Spleen (tissue), 11 donors: ENCODE data around the gene SERPINB2. TPM values are rescaled to one million over a fixed set of nuclear protein-coding genes. Genes with fewer than 3 reads are reported as not detected.

Experiments
- DNase-seq: peaks from one replicate; pipeline ENCODE4 v3.0.0-alpha.2; 2020
- H3K27ac ChIP-seq, 8 donors: fragments of 200-600 bp; sonication (generic) in 7 of 8; 1 replicate in 4 of 8; 2 replicates in 4 of 8; pipeline versions ENCODE4 v1.5.0 to v1.8.0; 2016 to 2021; ENCODE audit warnings: inconsistent platforms in 4 of 8, mild to moderate bottlenecking in 4 of 8, moderate library complexity in 1 of 8
- H3K27me3 ChIP-seq, 7 donors: fragments of 200-600 bp; sonication (generic) in 6 of 7; replicated peaks in 1 of 7; 1 replicate in 4 of 7; 2 replicates in 3 of 7; pipeline versions ENCODE4 v1.5.0 to v1.8.0; 2016 to 2021; ENCODE audit warnings: inconsistent platforms in 3 of 7, mild to moderate bottlenecking in 1 of 7
- H3K36me3 ChIP-seq, 6 donors: fragments of 200-600 bp; sonication (generic) in 5 of 6; 1 replicate in 4 of 6; 2 replicates in 2 of 6; pipeline versions ENCODE4 v1.5.0 to v1.8.0; 2016 to 2021; ENCODE audit warnings: inconsistent platforms in 2 of 6
- H3K4me1 ChIP-seq, 6 donors: fragments of 200-600 bp; sonication (generic) in 5 of 6; 1 replicate in 3 of 6; 2 replicates in 3 of 6; pipeline versions ENCODE4 v1.5.0 to v1.8.0; 2016 to 2021; ENCODE audit warnings: inconsistent platforms in 3 of 6
- H3K4me3 ChIP-seq, 8 donors: fragments of 200-600 bp; sonication (generic) in 7 of 8; 1 replicate in 4 of 8; 2 replicates in 4 of 8; pipeline versions ENCODE4 v1.5.0 to v1.8.0; 2016 to 2021; ENCODE audit warnings: inconsistent platforms in 4 of 8, mild to moderate bottlenecking in 4 of 8, moderate library complexity in 2 of 8
- H3K9me3 ChIP-seq, 8 donors: fragments of 200-600 bp; sonication (generic) in 7 of 8; 1 replicate in 4 of 8; 2 replicates in 4 of 8; pipeline versions ENCODE4 v1.5.0 to v1.8.0; 2016 to 2021; ENCODE audit warnings: inconsistent platforms in 4 of 8
- CTCF ChIP-seq, 11 experiments: fragments of 200-600 bp in 7 of 11; fragments of 450-650 bp in 4 of 11; sonication (generic) in 4 of 11; IDR thresholded peaks in 8 of 11; conservative IDR thresholded peaks in 3 of 11; 1 replicate in 7 of 11; 2 replicates in 4 of 11; pipeline versions ENCODE4 v1.4.0 to v1.8.0; 2016 to 2021; ENCODE audit warnings: antibody characterized with exemption in 11 of 11, inconsistent platforms in 4 of 11, mild to moderate bottlenecking in 1 of 11
- POLR2A ChIP-seq, 3 donors: fragments of 450-650 bp; IDR thresholded peaks; one replicate each; pipeline ENCODE4 v1.5.1; 2017; ENCODE audit warnings: antibody characterized with exemption in 3 of 3, mild to moderate bottlenecking in 1 of 3
- POLR2AphosphoS5 ChIP-seq, 3 donors: sonication (generic); formaldehyde crosslinking; IDR thresholded peaks; one replicate each; pipeline ENCODE4 v1.5.1; 2017; ENCODE audit warnings: antibody characterized with exemption in 3 of 3
- WGBS, 5 donors: extraction: QIAGEN DNeasy Blood & Tissue Kit in 3 of 5; methylation state at CpG; one replicate each; pipeline versions ENCODE4 v1.1.5 to v1.1.7; 2013 to 2018; 5-methylcytosine and 5-hydroxymethylcytosine counted together
- intact Hi-C: fragments of 100-400 bp; cut with DNase I; formaldehyde crosslinking; loops from one replicate; pipeline ENCODE4 v1.15.0; 2023; ENCODE audit warnings: low total_unique reads
- polyA plus RNA-seq, 3 donors: library from polyadenylated mRNA; stranded (reverse); fragments of 200-250 nt; gene quantifications; one replicate each; pipeline ENCODE4 v1.2.1, GENCODE V29; 2013
- total RNA-seq, 7 donors: library from RNA; depleted of rRNA in 3 of 7; stranded (reverse); fragments of >200 nt in 3 of 7; fragmentation: NEBNext Ultra II Directional in 4 of 7; extraction: Animal tissue kit (Norgen Biotek cat#: 25700) in 4 of 7; gene quantifications; one replicate each; pipeline versions ENCODE4 v1.1.0 to v1.2.1, GENCODE V29; 2016 to 2021
- donor health status: healthy with polysubstance abuse.
- donor health status: DM: no; HTN: no; CAD: no; lungs with moderate emphysema.
- donor health status: DM: no; HTN: no; CAD: no.
- donor health status: Bipolar disorder and iron deficiency.
- donor health status: healthy.
- donor health status: DM: no; HTN: no; CAD: no.
- donor health status: DM: yes; HTN: yes; CAD: no.

Gene SERPINB2
- total and polyA plus RNA-seq, 10 donors: 0.10 to 2.3 (median 0.49) TPM; not detected in 4

GRCh38 chr18:63860531-63860930 is 27.0 kb upstream of the SERPINB2 start:
- peaks cover 0 to under 1% (median 0%) of the 10 kb centered on the region in 8 donors for H3K9me3 ChIP-seq
- H3K4me3 ChIP-seq: no peak overlapping the region
- no peak overlapping the region for H3K27ac ChIP-seq
- intact Hi-C loops: no loop called here
- peaks cover 0 to 5% (median 0%) of the 10 kb centered on the region in 7 donors for H3K27me3 ChIP-seq
- H3K4me1 ChIP-seq: no peaks in the 10 kb centered on the region
- H3K36me3 ChIP-seq: no peaks in the 10 kb centered on the region
- TF ChIP-seq CTCF (IDR thresholded peaks at IDR 0.05 in 8 of 11, conservative IDR thresholded peaks at IDR 0.05 in 3 of 11) (no peak), POLR2A (IDR thresholded peaks at IDR 0.05) (no peak), POLR2AphosphoS5 (IDR thresholded peaks at IDR 0.05) (no peak)
- no peak for DNase-seq
- 71 to 96% (median 94%) methylated on average over 2 of the region's 2 CpGs for WGBS, 5 donors

GRCh38 chr18:63867368-63868125 is 20.0 kb upstream of the SERPINB2 start:
- no peaks in the 10 kb centered on the region for H3K27me3 ChIP-seq
- no peak overlapping the region for H3K4me3 ChIP-seq
- H3K9me3 ChIP-seq: no peaks in the 10 kb centered on the region
- TF ChIP-seq CTCF (IDR thresholded peaks at IDR 0.05 in 8 of 11, conservative IDR thresholded peaks at IDR 0.05 in 3 of 11) (no peak), POLR2AphosphoS5 (IDR thresholded peaks at IDR 0.05) (no peak), POLR2A (IDR thresholded peaks at IDR 0.05) (no peak)
- no peaks in the 10 kb centered on the region for H3K4me1 ChIP-seq
- no peaks in the 10 kb centered on the region for H3K36me3 ChIP-seq
- intact Hi-C loops: no loop called here
- H3K27ac ChIP-seq: no peak overlapping the region
- WGBS, 5 donors: 71 to 85% (median 81%) methylated on average over 3 of the region's 3 CpGs
- DNase-seq: no peak

- no peaks in the 10 kb centered on the region for H3K36me3 ChIP-seq
- peak overlapping the region in 1 of 8 donors; percentile 8 for H3K4me3 ChIP-seq
- no peak for DNase-seq
- no peak overlapping the region for H3K27ac ChIP-seq
- TF ChIP-seq CTCF (IDR thresholded peaks at IDR 0.05 in 8 of 11, conservative IDR thresholded peaks at IDR 0.05 in 3 of 11): no peak
- no peak for TF ChIP-seq POLR2A (IDR thresholded peaks at IDR 0.05)
- TF ChIP-seq POLR2AphosphoS5 (IDR thresholded peaks at IDR 0.05): no peak
- intact Hi-C loops: no loop called here
- no peaks in the 10 kb centered on the region for H3K4me1 ChIP-seq
- WGBS, 5 donors: 80 to 91% (median 83%) methylated on average over 9 of the region's 9 CpGs
- no peaks in the 10 kb centered on the region for H3K27me3 ChIP-seq
- H3K9me3 ChIP-seq: no peaks in the 10 kb centered on the region
These were observed 19.0 kb upstream of the SERPINB2 start for GRCh38 chr18:63868546-63868945.

DNA sequence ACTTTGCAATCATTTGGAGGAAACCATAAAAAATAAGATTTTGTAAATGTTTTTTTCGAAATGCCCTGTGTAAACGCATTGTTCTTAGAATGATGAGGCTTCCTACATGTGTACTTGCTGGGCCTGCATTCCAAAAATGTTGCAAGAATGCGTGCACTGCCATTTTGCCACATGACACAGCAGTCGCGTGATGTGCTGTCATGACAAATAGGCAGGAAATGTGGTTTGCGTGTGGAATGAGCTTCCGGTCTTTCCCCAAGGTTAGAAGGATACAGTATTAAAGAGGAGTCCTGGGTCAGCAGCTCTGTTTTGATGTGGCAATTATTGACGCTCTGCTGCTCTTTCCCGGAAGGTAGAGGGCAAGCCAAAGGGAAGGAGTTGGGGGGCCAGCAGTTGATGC is 18.1 kb upstream of the SERPINB2 start:
- H3K27me3 ChIP-seq: no peaks in the 10 kb centered on the region
- TF ChIP-seq POLR2AphosphoS5 (IDR thresholded peaks at IDR 0.05) (peak in 1 of 3 donors; percentile 33), POLR2A (IDR thresholded peaks at IDR 0.05) (no peak)
- intact Hi-C loops: no loop called here
- no peak overlapping the region for H3K4me3 ChIP-seq
- 33 to 68% (median 51%) methylated on average over 9 of the region's 9 CpGs for WGBS, 5 donors
- no peak for DNase-seq
- H3K4me1 ChIP-seq: no peaks in the 10 kb centered on the region
- H3K36me3 ChIP-seq: no peaks in the 10 kb centered on the region
- peak overlapping the region in 1 of 8 donors; percentile 21 for H3K27ac ChIP-seq
- H3K9me3 ChIP-seq: no peaks in the 10 kb centered on the region
